ENCODE measurements around the gene JCAD.

DNA sequence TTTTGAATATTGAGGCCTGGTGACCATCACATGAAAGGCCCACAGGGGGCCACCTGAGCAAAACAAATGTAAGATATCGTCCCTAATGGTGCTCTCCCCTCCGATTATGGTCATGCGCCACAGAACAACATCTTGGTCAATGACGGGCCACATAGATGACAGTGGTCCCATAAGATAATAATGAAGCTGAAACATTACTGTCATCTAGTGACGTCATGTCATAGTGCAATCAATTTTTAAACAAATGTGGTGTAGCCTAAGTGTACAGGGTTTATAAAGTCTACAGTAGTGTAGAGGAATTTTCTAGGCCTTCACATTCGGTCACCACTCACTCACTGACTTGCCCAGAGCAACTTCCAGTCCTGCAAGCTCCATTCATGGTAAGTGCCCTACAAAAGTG lies 36.8 kb downstream of the JCAD start:
- TF ChIP-seq, protein P1, sequence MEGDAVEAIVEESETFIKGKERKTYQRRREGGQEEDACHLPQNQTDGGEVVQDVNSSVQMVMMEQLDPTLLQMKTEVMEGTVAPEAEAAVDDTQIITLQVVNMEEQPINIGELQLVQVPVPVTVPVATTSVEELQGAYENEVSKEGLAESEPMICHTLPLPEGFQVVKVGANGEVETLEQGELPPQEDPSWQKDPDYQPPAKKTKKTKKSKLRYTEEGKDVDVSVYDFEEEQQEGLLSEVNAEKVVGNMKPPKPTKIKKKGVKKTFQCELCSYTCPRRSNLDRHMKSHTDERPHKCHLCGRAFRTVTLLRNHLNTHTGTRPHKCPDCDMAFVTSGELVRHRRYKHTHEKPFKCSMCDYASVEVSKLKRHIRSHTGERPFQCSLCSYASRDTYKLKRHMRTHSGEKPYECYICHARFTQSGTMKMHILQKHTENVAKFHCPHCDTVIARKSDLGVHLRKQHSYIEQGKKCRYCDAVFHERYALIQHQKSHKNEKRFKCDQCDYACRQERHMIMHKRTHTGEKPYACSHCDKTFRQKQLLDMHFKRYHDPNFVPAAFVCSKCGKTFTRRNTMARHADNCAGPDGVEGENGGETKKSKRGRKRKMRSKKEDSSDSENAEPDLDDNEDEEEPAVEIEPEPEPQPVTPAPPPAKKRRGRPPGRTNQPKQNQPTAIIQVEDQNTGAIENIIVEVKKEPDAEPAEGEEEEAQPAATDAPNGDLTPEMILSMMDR (IDR thresholded peaks at IDR 0.05), result no peak
- no peak for TF ChIP-seq EP300 (IDR thresholded peaks at IDR 0.05)
